HCT116 (cell line): ENCODE data around the gene TLR4. TPM values are rescaled to one million over a fixed set of nuclear protein-coding genes. Genes with fewer than 3 reads are reported as not detected.

ENCODE experiments used
- ATAC-seq: fragments of 200-7000 bp; cut with Tn5 transposase; 2 replicates; pipeline ENCODE4 v1.9.1; 2020; ENCODE audit warnings: mild to moderate bottlenecking, moderate library complexity
- BruUV-seq: library from RNA; stranded (reverse); fragments of 400-500 nt; replicated peaks from 2 replicates; lab custom pipeline; 2021; lab: Mats Ljungman, UMichigan
- CTCF ChIA-PET: fragments of 300-600 bp; sonication (Branson Sonifier 250); formaldehyde crosslinking; loops from one replicate; lab custom pipeline; 2021; ENCODE audit warnings: antibody characterized with exemption; lab: Charles Lee
- POLR2A ChIA-PET: fragments of 300-600, 350-600 bp; sonication (Branson Sonifier 250); formaldehyde crosslinking; loops from one replicate; lab custom pipeline; 2021; ENCODE audit warnings: antibody characterized with exemption; lab: Charles Lee
- RAD21 ChIA-PET, 2 experiments: fragments of 300-600 bp; sonication (Branson Sonifier 250); formaldehyde crosslinking; loops; one replicate each; lab custom pipeline; 2023; ENCODE audit warnings: low total read pairs in 2 of 2; ENCODE audit not compliant: uncharacterized antibody in 2 of 2, unreplicated experiment in 2 of 2, low non-redundant PET in 1 of 2; lab: Charles Lee
- DNase-seq: peaks from one replicate; pipeline ENCODE4 v3.0.0-alpha.2; 2010; ENCODE audit warnings: low read depth, low spot score
- H2AFZ ChIP-seq: fragments of 200-600 bp; shearing (Covaris generic), sonication (generic); 2 replicates; pipeline ENCODE4 v1.6.1; 2017; ENCODE audit warnings: low read depth, mixed run types, mixed read lengths, antibody characterized with exemption, low read length; ENCODE audit not compliant: poor library complexity, severe bottlenecking
- H3K27ac ChIP-seq: 2 replicates; pipeline ENCODE4 v1.5.1; 2012; ENCODE audit warnings: low read depth, low read length
- H3K27me3 ChIP-seq: fragments of 200-600 bp; sonication (generic); 2 replicates; pipeline ENCODE4 v1.6.1; 2016; ENCODE audit warnings: mixed run types, low read length, mixed read lengths; ENCODE audit not compliant: insufficient read depth
- H3K36me3 ChIP-seq, 2 experiments: fragments of 200-500 bp in 1 of 2; fragments of 200-600 bp in 1 of 2; sonication (Bioruptor generic) in 1 of 2; sonication (generic) in 1 of 2; 2 replicates each; pipeline versions ENCODE4 v1.5.1 to v1.6.1; 2014 to 2016; ENCODE audit warnings: low read length in 2 of 2, inconsistent platforms in 1 of 2, mixed read lengths in 1 of 2, mixed run types in 1 of 2; ENCODE audit not compliant: insufficient read depth in 2 of 2, control insufficient read depth in 1 of 2
- H3K4me1 ChIP-seq, 2 experiments: fragments of 200-600 bp in 1 of 2; sonication (generic) in 1 of 2; 2 replicates each; pipeline versions ENCODE4 v1.5.1 to v1.6.1; 2012 to 2017; ENCODE audit warnings: low read length in 2 of 2, inconsistent platforms in 1 of 2, mild to moderate bottlenecking in 1 of 2, mixed read lengths in 1 of 2, mixed run types in 1 of 2, moderate library complexity in 1 of 2; ENCODE audit not compliant: insufficient read depth in 2 of 2, control insufficient read depth in 1 of 2
- H3K4me2 ChIP-seq: fragments of 200-600 bp; sonication (generic); 2 replicates; pipeline ENCODE4 v1.6.1; 2017; ENCODE audit warnings: mixed run types, low read length, mixed read lengths
- H3K4me3 ChIP-seq, 2 experiments: fragments of 200-600 bp in 1 of 2; sonication (generic) in 1 of 2; replicated peaks in 1 of 2; 2 replicates each; pipeline ENCODE4 v1.5.1; 2011 to 2016; ENCODE audit warnings: low read length in 2 of 2, control low read depth in 1 of 2, low read depth in 1 of 2, mild to moderate bottlenecking in 1 of 2, mixed read lengths in 1 of 2, mixed run types in 1 of 2
- H3K79me2 ChIP-seq: fragments of 200-600 bp; sonication (generic); 2 replicates; pipeline ENCODE4 v1.6.1; 2017; ENCODE audit warnings: mild to moderate bottlenecking, mixed run types, low read length, moderate library complexity, mixed read lengths; ENCODE audit not compliant: insufficient read depth
- H3K9ac ChIP-seq: fragments of 200-600 bp; sonication (generic); 2 replicates; pipeline ENCODE4 v1.6.1; 2016; ENCODE audit warnings: low read length, mixed read lengths
- H3K9me2 ChIP-seq: fragments of 200-600 bp; sonication (generic), shearing (Covaris generic); 2 replicates; pipeline ENCODE4 v1.6.1; 2017; ENCODE audit warnings: mixed run types, mild to moderate bottlenecking, moderate library complexity; ENCODE audit not compliant: insufficient read depth
- H3K9me3 ChIP-seq, 2 experiments: fragments of 200-500 bp in 1 of 2; fragments of 200-600 bp in 1 of 2; sonication (Bioruptor generic) in 1 of 2; sonication (generic) in 1 of 2; 2 replicates each; pipeline ENCODE4 v1.6.1; 2014 to 2017; ENCODE audit warnings: low read length in 2 of 2, mixed read lengths in 2 of 2, inconsistent platforms in 1 of 2, low read depth in 1 of 2, mild to moderate bottlenecking in 1 of 2, mixed run types in 1 of 2, moderate library complexity in 1 of 2; ENCODE audit not compliant: control insufficient read depth in 1 of 2, insufficient read depth in 1 of 2
- H4K20me1 ChIP-seq: fragments of 200-600 bp; sonication (generic), shearing (Covaris generic); 2 replicates; pipeline ENCODE4 v1.6.1; 2017; ENCODE audit warnings: mixed run types, mild to moderate bottlenecking, moderate library complexity; ENCODE audit not compliant: insufficient read depth
- ATF3 ChIP-seq: IDR thresholded peaks from 2 replicates; pipeline ENCODE4 v1.6.1; 2012
- CEBPB ChIP-seq: IDR thresholded peaks from 2 replicates; pipeline ENCODE4 v1.6.1; 2012; ENCODE audit warnings: low read depth
- ELF1 ChIP-seq: IDR thresholded peaks from 2 replicates; pipeline ENCODE4 v1.6.1; 2012; ENCODE audit warnings: low read depth, borderline replicate concordance
- EZH2phosphoT487 ChIP-seq: fragments of 200-600 bp; IDR thresholded peaks from 2 replicates; pipeline ENCODE4 v1.6.1; 2018; ENCODE audit warnings: antibody characterized with exemption, borderline replicate concordance
- JUND ChIP-seq: IDR thresholded peaks from 2 replicates; pipeline ENCODE4 v1.6.1; 2012
- MAX ChIP-seq: IDR thresholded peaks from 2 replicates; pipeline ENCODE4 v1.6.1; 2012
- POLR2AphosphoS5 ChIP-seq: IDR thresholded peaks from 2 replicates; pipeline ENCODE4 v1.6.1; 2011; ENCODE audit warnings: mild to moderate bottlenecking, low read depth, low read length, moderate library complexity
- SIN3A ChIP-seq: IDR thresholded peaks from 2 replicates; pipeline ENCODE4 v1.6.1; 2012; ENCODE audit warnings: low read depth
- SP1 ChIP-seq: IDR thresholded peaks from 2 replicates; pipeline ENCODE4 v1.6.1; 2012; ENCODE audit warnings: low read depth
- TCF7L2 ChIP-seq: IDR thresholded peaks from 2 replicates; pipeline ENCODE4 v1.7.0; 2011; ENCODE audit warnings: borderline replicate concordance, inconsistent platforms; ENCODE audit not compliant: insufficient read depth, insufficient read length; ENCODE audit errors: extremely low read depth
- YY1 ChIP-seq: IDR thresholded peaks from 2 replicates; pipeline ENCODE4 v1.6.1; 2011; ENCODE audit warnings: low read length, low read depth, moderate library complexity, mild to moderate bottlenecking; ENCODE audit not compliant: insufficient replicate concordance; ENCODE audit errors: extremely low read depth
- ZBTB33 ChIP-seq: IDR thresholded peaks from 2 replicates; pipeline ENCODE4 v1.6.1; 2011; ENCODE audit warnings: mild to moderate bottlenecking, low read length, moderate library complexity; ENCODE audit not compliant: insufficient replicate concordance; ENCODE audit errors: extremely low read depth
- ZFX ChIP-seq: fragments of 450-650 bp; IDR thresholded peaks from 2 replicates; pipeline ENCODE4 v1.6.1; 2017
- ZNF274 ChIP-seq: fragments of 200-500 bp; sonication (Bioruptor generic); IDR thresholded peaks from 2 replicates; pipeline ENCODE4 v1.6.1; 2014; ENCODE audit warnings: mild to moderate bottlenecking, low read depth, low read length, inconsistent platforms
- intact Hi-C: fragments of 100-400 bp; cut with micrococcal nuclease; formaldehyde crosslinking; loops from 2 replicates; pipeline ENCODE4 v1.10.0; 2022
- total RNA-seq: library from RNA; stranded (reverse); gene quantifications from one replicate; pipeline ENCODE4 v1.2.1, GENCODE V29; 2021; ENCODE audit not compliant: unreplicated experiment

Gene TLR4
- total RNA-seq, 1 experiment from 2014 or later = 0.10 TPM

DNA sequence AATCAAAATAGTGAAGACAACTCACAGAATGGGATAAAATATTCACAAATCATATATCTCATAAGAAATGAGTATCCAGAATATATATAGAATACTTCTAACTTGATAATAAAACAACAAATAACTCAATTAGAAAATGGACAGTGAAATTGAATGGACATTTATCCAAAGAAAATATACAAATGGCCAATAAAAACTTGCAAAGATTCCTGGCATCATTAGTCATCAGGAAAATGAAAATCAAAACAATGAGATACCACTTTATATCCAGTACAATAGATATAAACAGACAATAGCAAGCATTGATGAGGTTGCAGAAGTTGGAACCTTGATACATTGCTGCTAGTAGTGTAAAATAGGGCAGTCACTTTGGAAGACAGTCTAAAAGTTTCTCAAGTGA, 12.8 kb upstream of the TLR4 start:
- H2AFZ ChIP-seq = no peak overlapping the region
- no peaks in the 10 kb centered on the region for H3K79me2 ChIP-seq
- BruUV-seq = no TSS peak
- no peak overlapping the region for H3K27ac ChIP-seq
- no peaks in the 10 kb centered on the region for H3K9me2 ChIP-seq
- RAD21 ChIA-PET = no interaction called here
- no peaks in the 10 kb centered on the region for H3K27me3 ChIP-seq
- H3K4me3 ChIP-seq = no peak overlapping the region
- H4K20me1 ChIP-seq = no peaks in the 10 kb centered on the region
- no peak for DNase-seq
- peaks cover 12 to 22% of the 10 kb centered on the region in 2 experiments; a peak in 2 of 4 replicates for H3K9me3 ChIP-seq
- TF ChIP-seq ZFX = no peak
- no peak for TF ChIP-seq MAX
- no peak for TF ChIP-seq ZNF274
- no peak for TF ChIP-seq SIN3A
- no peak for TF ChIP-seq ATF3
- TF ChIP-seq EZH2phosphoT487 = no peak
- no peak for TF ChIP-seq CEBPB
- TF ChIP-seq ELF1 = no peak
- no peak for TF ChIP-seq TCF7L2
- no peak for TF ChIP-seq SP1
- no peak for TF ChIP-seq POLR2AphosphoS5
- TF ChIP-seq ZBTB33 = no peak
- no peak for TF ChIP-seq YY1
- TF ChIP-seq JUND = no peak
- TF ChIP-seq, all 23 proteins: peak for 0
- ChIA-PET CTCF (no interaction called here), POLR2A (no interaction called here)
- Histone ChIP-seq H3K9ac (no peak overlapping the region), H3K4me2 (no peak overlapping the region), H3K4me1 (no peaks in the 10 kb centered on the region), H3K36me3 (no peaks in the 10 kb centered on the region)
- intact Hi-C loops = no loop called here
- no peak for ATAC-seq
